Activated T-cell treated with anti-CD3 and anti-CD28 coated beads, Interleukin-2, amount 50 U/mL, for 72 hours (primary cell): Measurements from ENCODE around the gene TSN. TPM values are rescaled to one million over a fixed set of nuclear protein-coding genes. Genes with fewer than 3 reads are reported as not detected.
A peak's percentile ranks its signal among the peaks of the same experiment; 100 is the strongest.
"Not testable (repeated sequence)": the region's sequence is repeated elsewhere in the genome, so short reads cannot be mapped to it uniquely, and the experiment has no call there.

ENCODE experiments used
- ATAC-seq, 2 donors: fragments of 150-1000 bp; cut with Tn5 transposase; replicated peaks in 1 of 2; 2 replicates each; pipeline ENCODE4 v1.10.0; 2021; ENCODE audit warnings: moderate library complexity in 2 of 2, mild to moderate bottlenecking in 1 of 2
- DNase-seq, 2 donors: peaks; one replicate each; pipeline ENCODE4 v3.0.0; 2021 to 2022; ENCODE audit warnings: mixed read lengths in 1 of 2
- H3K27ac Mint-ChIP-seq: one replicate; pipeline ENCODE4 v1.8.0; 2022; ENCODE audit warnings: mild to moderate bottlenecking, moderate library complexity, mixed read lengths
- H3K27me3 Mint-ChIP-seq: one replicate; pipeline ENCODE4 v1.8.0; 2022; ENCODE audit warnings: low read depth, mixed read lengths
- H3K36me3 Mint-ChIP-seq, 2 donors: one replicate each; pipeline ENCODE4 v1.8.0; 2022; ENCODE audit warnings: mixed read lengths in 2 of 2, mild to moderate bottlenecking in 1 of 2; ENCODE audit not compliant: insufficient read depth in 2 of 2
- H3K4me1 Mint-ChIP-seq: one replicate; pipeline ENCODE4 v1.8.0; 2022; ENCODE audit warnings: low read depth, mixed read lengths
- H3K4me3 Mint-ChIP-seq, 2 donors: one replicate each; pipeline ENCODE4 v1.8.0; 2022; ENCODE audit warnings: mild to moderate bottlenecking in 2 of 2, mixed read lengths in 2 of 2, moderate library complexity in 2 of 2
- H3K9me3 Mint-ChIP-seq, 2 donors: one replicate each; pipeline ENCODE4 v1.8.0; 2022; ENCODE audit warnings: mixed read lengths in 2 of 2
- total RNA-seq, 2 donors: library from RNA; stranded (reverse); gene quantifications; one replicate each; pipeline ENCODE4 v1.2.3, GENCODE V29; 2022

TSN gene
- total RNA-seq, 2 donors from 2014 or later = 67.6 to 82.1 TPM

GRCh38 chr2:121727332-121727731 lies 28.1 kb upstream of the TSN start:
- H3K4me1 Mint-ChIP-seq = peaks cover 56% of the 10 kb centered on the region
- no peaks in the 10 kb centered on the region for H3K27me3 Mint-ChIP-seq

GRCh38 chr2:121727950-121728349 lies 27.5 kb upstream of the TSN start:
- DNase-seq = no peak
- H3K36me3 Mint-ChIP-seq = peaks cover 16 to 49% of the 10 kb centered on the region in 2 donors
- no peak for ATAC-seq
- no peaks in the 10 kb centered on the region for H3K9me3 Mint-ChIP-seq
- H3K27me3 Mint-ChIP-seq = no peaks in the 10 kb centered on the region
- peaks cover 54% of the 10 kb centered on the region for H3K4me1 Mint-ChIP-seq
- no peak overlapping the region for H3K4me3 Mint-ChIP-seq
- H3K27ac Mint-ChIP-seq = peak overlapping the region; percentile 96

More at GRCh38 chr2:121727332-121727731, 28.1 kb upstream of the TSN start:
- H3K4me3 Mint-ChIP-seq = no peak overlapping the region
- ATAC-seq = no peak
- H3K9me3 Mint-ChIP-seq = no peaks in the 10 kb centered on the region
- no peak for DNase-seq
- H3K36me3 Mint-ChIP-seq = peaks cover 16 to 43% of the 10 kb centered on the region in 2 donors
- peak overlapping the region; percentile 96 for H3K27ac Mint-ChIP-seq

DNA sequence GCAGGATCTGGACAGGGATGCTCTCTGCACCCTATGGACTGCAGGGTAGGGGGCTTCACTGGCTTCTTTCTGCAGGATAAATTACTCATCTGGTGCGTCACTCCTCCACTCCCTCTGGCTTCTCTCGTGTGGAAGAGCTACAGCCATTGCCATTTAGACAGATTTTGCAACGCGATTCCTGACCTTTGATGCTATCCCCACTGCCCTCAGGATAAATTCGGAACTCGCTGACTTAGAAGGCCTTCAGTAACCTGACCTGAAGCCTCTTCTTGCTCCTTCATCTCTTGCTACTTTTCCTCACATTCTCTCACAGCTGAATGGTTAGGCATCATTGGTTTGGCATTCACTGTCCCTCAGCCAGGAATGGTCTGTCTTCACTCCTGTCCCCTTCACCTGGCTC lies 24.1 kb upstream of the TSN start:
- peaks cover 72% of the 10 kb centered on the region for H3K4me1 Mint-ChIP-seq
- peaks cover 23 to 63% of the 10 kb centered on the region in 2 donors for H3K36me3 Mint-ChIP-seq
- H3K27ac Mint-ChIP-seq = peak overlapping the region; percentile 83
- no peaks in the 10 kb centered on the region for H3K27me3 Mint-ChIP-seq
- peak overlapping the region in 1 of 2 donors; percentile 3 for H3K4me3 Mint-ChIP-seq
- no peaks in the 10 kb centered on the region for H3K9me3 Mint-ChIP-seq
- ATAC-seq (no peak), DNase-seq (no peak)

- H3K9me3 Mint-ChIP-seq, H3K27ac Mint-ChIP-seq, H3K27me3 Mint-ChIP-seq, DNase-seq, ATAC-seq: not testable (repeated sequence)
- Mint-ChIP-seq H3K4me3 (peak overlapping the region; percentile 97 to 98), H3K36me3 (peaks cover 16 to 47% of the 10 kb centered on the region in 2 donors), H3K4me1 (peaks cover 66% of the 10 kb centered on the region)
Measured at GRCh38 chr2:121734544-121734943, 20.9 kb upstream of the TSN start.

DNA sequence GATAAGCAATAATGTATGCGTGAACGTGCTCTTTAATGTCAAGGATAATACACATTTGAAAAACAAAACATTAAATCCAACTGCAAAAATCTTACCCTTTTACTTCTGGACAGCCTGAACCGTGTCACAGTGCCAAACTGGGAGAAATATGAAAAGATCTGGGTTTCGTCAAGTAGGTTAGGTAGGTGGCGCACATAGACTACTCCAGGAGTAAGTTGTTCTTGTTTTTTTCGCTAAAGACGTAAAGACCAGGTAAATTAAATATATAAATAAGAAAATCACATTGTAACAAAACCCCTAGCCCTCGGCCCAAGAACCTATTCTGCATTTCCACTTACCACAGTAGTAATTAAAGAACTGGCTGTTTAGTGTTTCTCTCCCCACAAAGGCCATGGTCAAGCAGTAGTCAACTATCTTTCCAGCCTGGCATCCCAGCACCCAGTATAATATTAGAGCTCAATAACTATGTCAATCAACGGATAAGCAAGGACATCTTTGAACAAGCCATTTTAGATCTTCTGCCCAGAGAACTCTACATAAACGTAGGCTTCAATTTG lies 19.9 kb upstream of the TSN start:
- Mint-ChIP-seq H3K4me1 (peaks cover 62% of the 10 kb centered on the region), H3K27ac (peak overlapping the region; percentile 95), H3K27me3 (no peaks in the 10 kb centered on the region), H3K36me3 (peaks cover 16 to 39% of the 10 kb centered on the region in 2 donors), H3K4me3 (peak overlapping the region; percentile 97 to 98), H3K9me3 (no peaks in the 10 kb centered on the region)
- ATAC-seq (no peak), DNase-seq (no peak)

GRCh38 chr2:121736140-121736461 lies 19.4 kb upstream of the TSN start:
- ATAC-seq (no peak), DNase-seq (no peak)
- peak overlapping the region; percentile 97 to 98 for H3K4me3 Mint-ChIP-seq
- H3K36me3 Mint-ChIP-seq = peaks cover 14 to 35% of the 10 kb centered on the region in 2 donors
- no peaks in the 10 kb centered on the region for H3K9me3 Mint-ChIP-seq
- peak overlapping the region; percentile 95 for H3K27ac Mint-ChIP-seq
- H3K27me3 Mint-ChIP-seq = no peaks in the 10 kb centered on the region
- peaks cover 57% of the 10 kb centered on the region for H3K4me1 Mint-ChIP-seq

- H3K36me3 Mint-ChIP-seq = peaks cover 10 to 30% of the 10 kb centered on the region in 2 donors
- peak; percentile 93 to 94 for ATAC-seq
Measured at GRCh38 chr2:121736462-121737336, 18.8 kb upstream of the TSN start, which contains the start of gene NIFK. Gene NIFK (minus strand): TSS chr2:121736875. CDS start chr2:121736850, 25 bp downstream.

DNA sequence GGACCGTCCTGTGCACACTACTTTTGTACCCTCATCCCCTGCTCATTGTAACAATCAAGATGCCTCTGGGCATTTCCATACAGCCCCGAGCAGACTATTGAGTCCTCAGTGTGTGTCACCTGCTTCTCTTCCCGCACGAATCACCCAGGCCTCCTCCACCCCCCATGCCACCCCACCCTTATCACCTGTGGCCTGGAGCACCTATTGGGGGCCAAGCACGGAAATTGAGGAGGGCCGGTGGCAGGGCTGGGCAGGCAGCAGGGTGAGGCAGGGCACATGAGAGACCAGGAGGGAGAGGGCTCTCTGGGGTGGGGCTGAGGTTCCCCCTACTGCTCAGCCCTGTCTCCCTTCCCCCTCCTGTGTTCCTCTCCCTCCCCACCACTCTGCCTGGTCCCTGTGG lies 14.5 kb upstream of the TSN start:
- Mint-ChIP-seq H3K27me3 (no peaks in the 10 kb centered on the region), H3K4me1 (peaks cover 24% of the 10 kb centered on the region), H3K4me3 (no peak overlapping the region), H3K27ac (no peak overlapping the region), H3K9me3 (no peaks in the 10 kb centered on the region), H3K36me3 (peaks cover under 1 to 6% of the 10 kb centered on the region in 2 donors)
- ATAC-seq (no peak), DNase-seq (no peak)

More at GRCh38 chr2:121736462-121737336, 18.8 kb upstream of the TSN start, which contains the start of gene NIFK:
- peak within 1 kb of the TSS; percentile 95 for H3K27ac Mint-ChIP-seq
- H3K4me1 Mint-ChIP-seq = peaks cover 51% of the 10 kb centered on the region
- H3K4me3 Mint-ChIP-seq = peak within 1 kb of the TSS; percentile 97 to 98
- H3K27me3 Mint-ChIP-seq = no peaks in the 10 kb centered on the region
- H3K9me3 Mint-ChIP-seq = no peaks in the 10 kb centered on the region
- peak; percentile 100 for DNase-seq

DNA sequence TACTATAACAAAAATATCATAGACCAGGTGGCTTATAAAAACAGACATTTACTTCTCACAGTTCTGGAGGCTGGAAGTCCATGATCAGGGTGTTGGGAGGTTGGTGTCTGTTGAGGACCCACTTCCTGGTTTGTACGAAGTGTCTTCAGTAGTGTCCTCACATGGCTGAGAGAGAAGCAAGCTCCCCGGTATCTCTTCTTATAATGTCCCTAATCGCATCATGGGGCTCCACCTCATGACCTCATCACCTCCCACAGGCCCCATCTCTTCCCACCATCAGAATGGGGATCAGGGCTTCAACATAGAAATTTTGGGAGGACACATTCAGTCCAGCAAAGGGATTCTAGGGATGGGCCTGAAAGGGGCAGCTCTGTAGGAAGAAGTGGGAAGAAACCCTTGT lies 14.0 kb upstream of the TSN start:
- H3K4me1 Mint-ChIP-seq = peaks cover 29% of the 10 kb centered on the region
- H3K4me3 Mint-ChIP-seq = no peak overlapping the region
- H3K27ac Mint-ChIP-seq = no peak overlapping the region
- DNase-seq (no peak), ATAC-seq (no peak)
- no peaks in the 10 kb centered on the region for H3K27me3 Mint-ChIP-seq
- H3K9me3 Mint-ChIP-seq = no peaks in the 10 kb centered on the region
- peaks cover 0 to 2% of the 10 kb centered on the region in 2 donors for H3K36me3 Mint-ChIP-seq

- Mint-ChIP-seq H3K9me3 (no peaks in the 10 kb centered on the region), H3K4me3 (peak overlapping the region in 1 of 2 donors; percentile 20), H3K4me1 (peaks cover 15% of the 10 kb centered on the region), H3K27ac (no peak overlapping the region), H3K36me3 (no peaks in the 10 kb centered on the region), H3K27me3 (no peaks in the 10 kb centered on the region)
- DNase-seq (peak; percentile 29 to 48), ATAC-seq (peak; percentile 85 to 93)
Measured at GRCh38 chr2:121746071-121746578, 9.3 kb upstream of the TSN start.

GRCh38 chr2:121748202-121748601 lies 7.2 kb upstream of the TSN start:
- Mint-ChIP-seq H3K27me3 (no peaks in the 10 kb centered on the region), H3K9me3 (no peaks in the 10 kb centered on the region), H3K4me1 (peaks cover 15% of the 10 kb centered on the region), H3K27ac (peak overlapping the region; percentile 85), H3K4me3 (no peak overlapping the region), H3K36me3 (no peaks in the 10 kb centered on the region)
- ATAC-seq (peak; percentile 30 to 49), DNase-seq (no peak)

- Mint-ChIP-seq H3K4me3 (peak overlapping the region; percentile 83 to 87), H3K27me3 (no peaks in the 10 kb centered on the region), H3K9me3 (no peaks in the 10 kb centered on the region), H3K4me1 (peaks cover 34% of the 10 kb centered on the region), H3K27ac (peak overlapping the region; percentile 66), H3K36me3 (peaks cover 5 to 9% of the 10 kb centered on the region in 2 donors)
- DNase-seq = no peak
- ATAC-seq = no peak
Measured at GRCh38 chr2:121754851-121755236, 607 bp upstream of the TSN start.

DNA sequence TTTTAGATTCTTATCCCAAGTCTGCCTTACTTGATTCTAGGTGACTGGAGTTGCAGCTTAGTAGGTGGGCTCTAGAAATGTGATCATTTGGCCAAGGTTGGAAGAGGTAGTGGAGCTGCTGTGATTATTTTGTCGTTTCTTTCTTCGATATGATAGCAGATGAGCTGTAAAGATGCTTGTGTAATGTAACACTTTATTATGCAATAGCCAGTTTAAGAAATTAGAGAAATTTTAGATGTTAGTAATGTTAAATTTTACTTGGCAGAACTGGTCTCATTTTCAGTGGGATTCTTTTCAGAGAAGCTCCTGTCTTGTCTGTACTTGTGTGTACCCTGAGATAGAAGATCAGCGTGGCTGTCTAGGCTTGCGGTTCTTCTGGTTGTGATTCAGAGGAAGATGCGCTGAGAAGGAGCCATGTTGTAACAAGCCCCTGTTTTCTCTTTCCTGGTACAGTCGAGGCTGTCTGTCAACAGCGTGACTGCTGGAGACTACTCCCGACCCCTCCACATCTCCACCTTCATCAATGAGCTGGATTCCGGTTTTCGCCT lies 9.3 kb downstream of the TSN start:
- no peak for ATAC-seq
- H3K36me3 Mint-ChIP-seq = peaks cover 2 to 28% of the 10 kb centered on the region in 2 donors
- H3K27ac Mint-ChIP-seq = no peak overlapping the region
- peaks cover 3% of the 10 kb centered on the region for H3K4me1 Mint-ChIP-seq
- DNase-seq = no peak
- H3K4me3 Mint-ChIP-seq = no peak overlapping the region
- H3K27me3 Mint-ChIP-seq = no peaks in the 10 kb centered on the region
- H3K9me3 Mint-ChIP-seq = no peaks in the 10 kb centered on the region
